SIG-M5 (cell line): Measurements from ENCODE around the gene CNTNAP2.

Source experiments
- DNase-seq: peaks from one replicate; lab custom pipeline; 2025; lab: John Stamatoyannopoulos, UW

The CNTNAP2 gene

GRCh38 chr7:147015999-147016398, 899.4 kb downstream of the CNTNAP2 start:
- DNase-seq, result no peak

GRCh38 chr7:147022056-147022455, 905.5 kb downstream of the CNTNAP2 start:
- no peak for DNase-seq

- DNase-seq, result no peak
These were observed 906.8 kb downstream of the CNTNAP2 start for GRCh38 chr7:147023440-147023839.

- DNase-seq, result no peak
These were observed 913.4 kb downstream of the CNTNAP2 start for GRCh38 chr7:147029953-147030352.

- no peak for DNase-seq
These were observed 917.0 kb downstream of the CNTNAP2 start for GRCh38 chr7:147033641-147034040.

GRCh38 chr7:147041438-147041837, 924.8 kb downstream of the CNTNAP2 start:
- no peak for DNase-seq

- no peak for DNase-seq
These were observed 928.3 kb downstream of the CNTNAP2 start for GRCh38 chr7:147044941-147045340.

- DNase-seq, result no peak
These were observed 931.1 kb downstream of the CNTNAP2 start for GRCh38 chr7:147047696-147048095.

- no peak for DNase-seq
These were observed 932.3 kb downstream of the CNTNAP2 start for GRCh38 chr7:147048864-147049263.

- DNase-seq, result no peak
These were observed 936.2 kb downstream of the CNTNAP2 start for GRCh38 chr7:147052818-147053217.

- DNase-seq, result no peak
These were observed 937.1 kb downstream of the CNTNAP2 start for GRCh38 chr7:147053746-147054145.

GRCh38 chr7:147060070-147060469, 943.5 kb downstream of the CNTNAP2 start:
- DNase-seq, result no peak

- no peak for DNase-seq
These were observed 946.3 kb downstream of the CNTNAP2 start for GRCh38 chr7:147062897-147063296.

- DNase-seq, result no peak
These were observed 952.2 kb downstream of the CNTNAP2 start for GRCh38 chr7:147068842-147069241.

GRCh38 chr7:147069771-147070170, 953.2 kb downstream of the CNTNAP2 start:
- DNase-seq, result no peak

- DNase-seq, result no peak
These were observed 954.3 kb downstream of the CNTNAP2 start for GRCh38 chr7:147070886-147071285.

- DNase-seq, result no peak
These were observed 954.9 kb downstream of the CNTNAP2 start for GRCh38 chr7:147071536-147071935.

GRCh38 chr7:147078312-147078711, 961.7 kb downstream of the CNTNAP2 start:
- no peak for DNase-seq

- DNase-seq, result no peak
These were observed 962.5 kb downstream of the CNTNAP2 start for GRCh38 chr7:147079083-147079482.

- no peak for DNase-seq
These were observed 963.4 kb downstream of the CNTNAP2 start for GRCh38 chr7:147079921-147080420.

- DNase-seq, result no peak
These were observed 964.5 kb downstream of the CNTNAP2 start for GRCh38 chr7:147081117-147081516.

- DNase-seq, result no peak
These were observed 972.5 kb downstream of the CNTNAP2 start for GRCh38 chr7:147089051-147089461.

GRCh38 chr7:147089608-147090007, 973.0 kb downstream of the CNTNAP2 start:
- no peak for DNase-seq

GRCh38 chr7:147096629-147097028, 980.0 kb downstream of the CNTNAP2 start:
- DNase-seq, result no peak

GRCh38 chr7:147103224-147103623, 986.6 kb downstream of the CNTNAP2 start:
- DNase-seq, result no peak
